OCI-LY3 (cell line): ENCODE data around the gene DPF3.

Experiments
- CTCF ChIP-seq: fragments of 200-600, 300-600 bp; sonication (generic); IDR thresholded peaks from 2 replicates; pipeline ENCODE4 v1.5.1; 2014; ENCODE audit warnings: antibody characterized with exemption, low read length, low read depth
- EZH2phosphoT487 ChIP-seq: fragments of 200-600 bp; shearing (Covaris generic); IDR thresholded peaks from 2 replicates; pipeline ENCODE4 v1.6.1; 2018; ENCODE audit warnings: antibody characterized with exemption, mixed run types, low read depth

GRCh38 chr14:72574715-72575114 is 319.2 kb downstream of the DPF3 start:
- TF ChIP-seq CTCF (no peak), EZH2phosphoT487 (no peak)
